ENCODE data around the gene NPIPA8. TPM values are rescaled to one million over a fixed set of nuclear protein-coding genes. Genes with fewer than 3 reads are reported as not detected.
"Not testable (repeated sequence)": the region's sequence is repeated elsewhere in the genome, so short reads cannot be mapped to it uniquely, and the experiment has no call there.

Gene NPIPA8
- total and polyA plus RNA-seq, 12 donors, result 0.52 to 99.6 (median 15.7) TPM; not detected in 2

DNA sequence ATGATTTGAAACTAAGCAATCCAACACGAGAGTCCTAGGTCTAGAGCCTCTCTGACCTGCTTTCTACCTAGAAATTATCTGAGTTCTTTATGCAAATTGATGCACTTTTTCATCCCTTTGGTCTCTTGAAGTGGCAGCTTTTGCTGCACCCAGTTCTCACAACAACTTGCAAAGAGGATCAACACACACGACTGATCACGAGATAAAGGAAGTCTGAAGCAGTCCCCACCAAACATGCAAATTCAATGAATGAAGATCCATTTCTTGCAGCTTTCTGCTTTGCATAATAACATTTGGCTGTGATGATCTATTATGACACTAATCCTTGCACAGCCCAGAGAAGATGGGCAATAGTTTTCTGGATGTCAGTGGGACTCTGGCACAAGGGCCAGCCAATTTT is 56.2 kb downstream of the NPIPA8 start:
- H3K27me3 ChIP-seq; H3K4me1 ChIP-seq (replicated peaks in 1 of 2); H3K9me3 ChIP-seq (replicated peaks in 1 of 3); H3K4me3 ChIP-seq; H3K27ac ChIP-seq; intact Hi-C loops (cut with DNase I); DNase-seq; H3K36me3 ChIP-seq (replicated peaks in 1 of 2): not testable (repeated sequence)
- WGBS, 4 donors, result no CpG with 5 or more reads among the region's 3 CpGs

DNA sequence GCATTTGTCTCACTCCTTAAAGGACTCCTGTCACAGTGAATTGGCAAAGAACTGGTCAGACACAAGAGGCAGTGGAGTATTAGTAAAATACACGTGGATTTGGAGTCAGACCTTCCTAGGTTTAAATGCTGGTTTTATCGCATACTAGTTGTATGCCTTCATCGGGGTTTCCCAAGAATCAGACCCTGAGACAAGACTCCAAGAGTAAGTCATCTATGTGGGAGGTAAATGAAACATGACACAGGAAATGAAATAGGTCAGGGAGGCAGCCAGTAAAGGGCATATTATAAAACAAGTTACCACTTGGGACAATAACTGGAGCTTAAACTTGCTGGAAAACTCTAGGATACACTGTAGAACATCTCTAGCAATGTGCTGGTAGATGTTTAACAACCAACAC is 59.8 kb downstream of the NPIPA8 start:
- intact Hi-C loops (cut with DNase I); DNase-seq; H3K9me3 ChIP-seq (replicated peaks in 1 of 3); H3K27me3 ChIP-seq; H3K36me3 ChIP-seq (replicated peaks in 1 of 2); H3K27ac ChIP-seq; H3K4me3 ChIP-seq; H3K4me1 ChIP-seq (replicated peaks in 1 of 2): not testable (repeated sequence)
- 42 to 44% methylated on average over 1 of the region's 3 CpGs; no CpG with 5 or more reads in 2 of the 4 donors for WGBS, 4 donors

DNA sequence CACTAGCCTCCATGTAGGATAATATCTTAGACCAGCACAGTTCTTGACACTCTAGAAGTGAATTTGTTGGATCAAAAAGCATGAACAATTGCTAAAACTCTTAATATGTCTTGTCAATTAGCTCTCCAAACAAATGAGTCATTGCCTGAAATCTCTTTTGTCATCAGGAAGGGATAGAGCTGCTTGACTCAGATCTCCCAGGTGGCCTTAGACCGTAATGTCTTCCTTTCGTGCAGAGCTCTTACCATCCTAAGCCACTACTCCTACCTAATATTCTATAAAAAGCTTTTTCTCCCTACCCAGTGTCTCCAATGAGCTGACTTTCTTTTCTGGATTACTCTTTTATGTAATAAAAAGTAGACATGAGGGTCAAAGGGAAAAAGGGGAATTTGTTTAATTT is 66.4 kb downstream of the NPIPA8 start:
- WGBS, 4 donors, result 72 to 100% (median 94%) methylated on average over 1 to 2 of the region's 2 CpGs; no CpG with 5 or more reads in 1 of the 4 donors
- H3K36me3 ChIP-seq (replicated peaks in 1 of 2); intact Hi-C loops (cut with DNase I); H3K4me1 ChIP-seq (replicated peaks in 1 of 2); H3K27me3 ChIP-seq; H3K4me3 ChIP-seq; H3K27ac ChIP-seq; H3K9me3 ChIP-seq (replicated peaks in 1 of 3); DNase-seq: not testable (repeated sequence)

Small RNA genes lying within 50 kb of the gene (microRNA-seq; reads per million reads assigned to microRNA genes)
- gene MIR6511A4, result 0 reads per million in 3 donors
- gene MIR6770-3, result 0 reads per million in 3 donors

Small RNA genes lying within 50 kb of the gene (small RNA-seq; reads per million reads assigned to genes)
- gene AC126755.6, result 0 reads per million in 2 donors
- gene MIR6511A4, result 0 reads per million in 2 donors
- 0 reads per million in 2 donors for gene MIR6770-3

Other genes starting within 250 kb of the NPIPA8 start
- gene NOMO2, start 225.4 kb upstream of the NPIPA8 start, total RNA-seq, result 100 to 1,000 TPM in 7 of 9 donors, 10 to 100 TPM in 2; 40.7 to 204 (median 106) TPM
- gene NOMO2, start 225.4 kb upstream of the NPIPA8 start, polyA plus RNA-seq, result 100 to 1,000 TPM in 1 of 3 donors, 10 to 100 TPM in 2; 62.2 to 145 (median 76.6) TPM

Data from adrenal gland (tissue), 12 donors.